ENCODE measurements around the gene SPOCK1.

The SPOCK1 gene

DNA sequence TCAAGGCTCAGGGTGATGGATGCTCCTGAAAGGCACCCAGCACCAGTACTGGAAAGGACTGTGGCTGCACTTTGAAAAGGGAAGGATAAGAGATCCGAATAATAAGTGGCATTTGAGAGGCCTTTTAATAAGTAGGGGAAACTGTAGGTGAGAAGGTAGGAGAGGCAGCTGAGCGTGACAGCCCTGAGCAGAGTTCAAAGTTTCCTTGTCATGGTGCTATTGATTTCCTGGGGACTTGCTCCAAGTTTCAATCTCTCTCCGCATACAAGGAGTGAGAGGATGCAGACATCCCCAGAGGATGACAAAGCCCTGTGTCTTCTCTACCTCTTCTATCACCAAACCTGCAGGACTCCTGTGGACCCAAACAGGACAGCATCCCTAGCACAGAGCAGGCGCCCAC lies 354.5 kb downstream of the SPOCK1 start:
- H3K9ac ChIP-seq (ENCODE audit: low read depth, low read length) = no peak overlapping the region
- H3K36me3 ChIP-seq (ENCODE audit: insufficient read depth, low read depth, low read length) = no peaks in the 10 kb centered on the region
- H3K4me1 ChIP-seq (ENCODE audit: insufficient read depth, low read length) = peaks cover 11% of the 10 kb centered on the region; the same call in 1 of the 2 replicates
- H3K4me3 ChIP-seq (ENCODE audit: low read length) = no peak overlapping the region
- H3K27ac ChIP-seq (ENCODE audit: low read length) = no peak overlapping the region
- no peaks in the 10 kb centered on the region for H3K9me3 ChIP-seq (ENCODE audit: insufficient read depth, low read depth, low read length)
- H3K27me3 ChIP-seq (ENCODE audit: insufficient read depth, low read length) = no peaks in the 10 kb centered on the region; the same call in 1 of the 2 replicates

DNA sequence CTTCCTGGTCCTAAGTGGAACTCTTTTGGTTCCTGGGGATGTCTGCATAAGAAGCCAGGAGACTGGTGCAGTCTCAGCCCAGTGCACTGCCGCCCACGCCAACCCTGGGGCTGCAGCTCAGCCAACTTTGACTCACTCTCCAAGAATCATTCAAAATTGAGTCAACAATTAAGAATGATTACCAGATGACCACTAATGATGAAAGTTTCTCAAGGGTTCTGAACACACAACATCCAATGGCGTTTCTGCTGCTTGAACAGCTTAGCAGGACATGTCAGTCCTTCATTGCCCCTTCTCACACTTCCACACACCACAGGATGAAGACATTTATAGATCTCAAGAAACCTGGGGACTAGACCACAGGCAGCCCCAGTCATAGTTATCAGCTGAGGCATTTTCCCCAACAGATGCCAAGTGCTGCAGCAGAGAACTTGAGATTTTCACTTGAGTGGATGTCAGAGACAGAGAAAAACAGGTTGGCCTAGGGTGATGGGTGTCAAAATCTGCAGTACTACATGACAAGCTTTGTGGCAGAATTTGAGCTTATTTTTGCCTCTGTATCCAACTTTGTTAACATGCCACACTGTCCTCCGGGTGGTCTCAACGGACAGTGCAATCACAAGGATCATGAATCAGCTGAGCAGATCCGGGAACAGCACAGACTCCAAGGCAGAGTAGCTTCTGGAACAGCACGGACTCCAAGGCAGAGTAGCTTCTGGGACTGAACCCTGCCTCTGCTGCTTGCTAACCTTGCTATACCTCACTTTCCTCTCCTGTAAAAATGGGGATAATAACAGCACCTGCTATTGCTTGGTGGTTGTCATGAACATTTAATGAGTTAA lies 356.1 kb downstream of the SPOCK1 start:
- H3K4me1 ChIP-seq (ENCODE audit: insufficient read depth, low read length) = peaks cover 9% of the 10 kb centered on the region; the same call in 1 of the 2 replicates
- H3K9me3 ChIP-seq (ENCODE audit: insufficient read depth, low read depth, low read length) = no peaks in the 10 kb centered on the region
- H3K4me3 ChIP-seq (ENCODE audit: low read length) = no peak overlapping the region
- H3K27me3 ChIP-seq (ENCODE audit: insufficient read depth, low read length) = no peaks in the 10 kb centered on the region; the same call in 1 of the 2 replicates
- H3K36me3 ChIP-seq (ENCODE audit: insufficient read depth, low read depth, low read length) = no peaks in the 10 kb centered on the region
- no peak overlapping the region for H3K9ac ChIP-seq (ENCODE audit: low read depth, low read length)
- H3K27ac ChIP-seq (ENCODE audit: low read length) = no peak overlapping the region

DNA sequence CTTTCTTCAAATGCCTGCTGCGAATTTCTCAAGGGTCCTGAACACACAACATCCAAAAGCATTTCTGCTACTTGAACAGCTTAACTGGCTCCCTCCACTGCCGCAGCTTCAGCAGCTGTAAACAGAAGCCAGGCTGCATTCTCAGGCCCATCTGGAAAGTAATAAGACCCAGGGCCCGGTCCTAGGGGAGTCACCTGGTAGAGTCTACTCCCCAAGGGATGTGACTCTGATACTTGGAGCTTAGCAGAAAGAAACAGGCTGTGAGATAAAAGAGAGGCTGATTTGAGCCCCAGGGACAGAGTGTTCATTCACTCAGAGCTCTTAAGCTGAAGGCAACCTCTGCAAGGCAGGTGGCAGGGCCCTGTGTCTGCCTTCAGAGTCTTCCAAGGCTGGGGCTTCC lies 356.8 kb downstream of the SPOCK1 start:
- Histone ChIP-seq H3K4me3 (ENCODE audit: low read length) (no peak overlapping the region), H3K9me3 (ENCODE audit: insufficient read depth, low read depth, low read length) (no peaks in the 10 kb centered on the region), H3K27ac (ENCODE audit: low read length) (no peak overlapping the region), H3K36me3 (ENCODE audit: insufficient read depth, low read depth, low read length) (no peaks in the 10 kb centered on the region), H3K4me1 (ENCODE audit: insufficient read depth, low read length) (peaks cover 8% of the 10 kb centered on the region; the same call in 1 of the 2 replicates), H3K27me3 (ENCODE audit: insufficient read depth, low read length) (no peaks in the 10 kb centered on the region; the same call in 1 of the 2 replicates), H3K9ac (ENCODE audit: low read depth, low read length) (no peak overlapping the region)

DNA sequence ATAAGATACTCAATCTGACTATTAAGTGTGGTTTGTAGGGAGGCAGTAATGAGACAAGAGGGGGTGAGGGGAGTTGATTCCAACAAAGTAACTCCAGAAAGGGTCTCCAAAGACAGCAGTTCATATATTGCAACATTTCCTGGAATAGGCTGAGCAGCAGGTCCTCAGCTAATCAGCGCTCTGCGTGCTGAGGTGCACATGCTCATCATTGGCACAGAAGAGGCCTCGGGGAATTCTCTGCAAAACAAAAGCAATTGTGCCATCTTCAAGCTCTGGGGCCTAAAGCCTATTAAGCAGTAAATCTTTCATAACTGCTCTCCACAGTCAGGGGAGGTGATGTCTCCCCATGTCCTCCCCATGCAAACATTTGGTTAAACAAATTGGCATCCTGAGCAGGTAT lies 357.3 kb downstream of the SPOCK1 start:
- H3K9ac ChIP-seq (ENCODE audit: low read depth, low read length) = no peak overlapping the region
- no peaks in the 10 kb centered on the region for H3K36me3 ChIP-seq (ENCODE audit: insufficient read depth, low read depth, low read length)
- H3K4me3 ChIP-seq (ENCODE audit: low read length) = no peak overlapping the region
- no peak overlapping the region for H3K27ac ChIP-seq (ENCODE audit: low read length)
- H3K27me3 ChIP-seq (ENCODE audit: insufficient read depth, low read length) = no peaks in the 10 kb centered on the region; the same call in 1 of the 2 replicates
- H3K4me1 ChIP-seq (ENCODE audit: insufficient read depth, low read length) = peaks cover 7% of the 10 kb centered on the region; the same call in 1 of the 2 replicates
- no peaks in the 10 kb centered on the region for H3K9me3 ChIP-seq (ENCODE audit: insufficient read depth, low read depth, low read length)

DNA sequence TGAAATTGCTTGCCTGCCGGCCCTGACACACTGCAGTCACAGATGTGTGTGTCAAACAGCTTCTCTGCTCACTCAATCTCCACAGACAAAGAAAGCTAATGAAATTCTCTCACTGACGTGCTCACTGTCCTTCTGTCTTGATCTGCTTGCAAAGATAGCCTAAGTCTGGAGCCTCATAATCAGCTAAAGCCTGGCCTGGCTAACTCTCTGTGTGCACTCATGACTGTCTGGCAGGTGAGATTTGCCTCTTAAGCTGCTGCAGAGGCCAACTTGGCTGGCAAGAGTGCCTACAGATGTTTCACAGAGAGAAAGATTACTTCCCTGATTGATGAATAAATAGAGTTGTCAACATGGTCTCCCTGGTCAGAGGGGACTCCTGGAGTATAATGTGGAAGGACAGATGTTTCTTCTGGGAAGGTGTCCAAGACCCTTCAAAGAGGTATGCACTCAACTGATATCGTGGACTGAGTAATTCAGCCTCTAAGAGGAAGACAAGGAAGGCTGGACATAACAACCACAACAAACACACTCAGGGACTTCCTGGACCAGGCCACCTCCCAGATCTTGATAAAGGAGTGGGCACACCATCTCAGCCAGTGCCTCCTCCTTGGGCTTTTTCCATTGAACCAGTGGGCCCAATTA lies 362.0 kb downstream of the SPOCK1 start:
- H3K9ac ChIP-seq (ENCODE audit: low read depth, low read length) = no peak overlapping the region
- no peaks in the 10 kb centered on the region for H3K9me3 ChIP-seq (ENCODE audit: insufficient read depth, low read depth, low read length)
- no peaks in the 10 kb centered on the region for H3K36me3 ChIP-seq (ENCODE audit: insufficient read depth, low read depth, low read length)
- no peak overlapping the region for H3K27ac ChIP-seq (ENCODE audit: low read length)
- H3K4me1 ChIP-seq (ENCODE audit: insufficient read depth, low read length) = no peaks in the 10 kb centered on the region; the same call in 1 of the 2 replicates
- H3K27me3 ChIP-seq (ENCODE audit: insufficient read depth, low read length) = no peaks in the 10 kb centered on the region
- no peak overlapping the region for H3K4me3 ChIP-seq (ENCODE audit: low read length)

DNA sequence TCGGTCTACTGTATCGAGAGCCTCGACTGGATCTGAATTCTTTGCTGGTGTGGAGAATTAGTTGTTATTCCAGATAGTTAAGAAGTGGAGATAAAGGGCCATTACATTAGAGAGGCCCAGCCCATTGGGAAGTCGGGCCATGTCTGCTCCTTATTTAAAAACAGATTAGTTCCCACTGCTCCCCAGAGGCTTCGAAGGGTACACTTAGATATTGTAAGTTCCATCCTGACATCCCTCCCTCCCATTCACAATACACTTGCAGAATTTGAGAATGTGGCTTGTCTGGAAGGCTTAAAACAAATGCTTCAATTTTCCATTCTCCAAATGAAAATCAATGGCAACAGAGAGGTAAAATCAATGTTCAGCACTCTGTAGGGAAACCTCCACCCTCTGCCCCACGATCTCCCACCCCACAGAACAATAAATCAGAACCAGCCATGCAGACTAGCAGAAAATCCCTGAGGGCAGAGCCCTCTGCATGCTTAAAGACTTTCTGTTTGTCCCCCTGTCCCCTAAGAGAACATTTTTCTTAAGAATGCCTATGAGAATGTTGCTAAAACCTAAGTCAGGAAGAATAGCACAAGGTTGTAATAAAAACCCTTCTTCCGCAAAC lies 364.1 kb downstream of the SPOCK1 start:
- H3K27me3 ChIP-seq (ENCODE audit: insufficient read depth, low read length) = no peaks in the 10 kb centered on the region
- H3K36me3 ChIP-seq (ENCODE audit: insufficient read depth, low read depth, low read length) = no peaks in the 10 kb centered on the region
- H3K9ac ChIP-seq (ENCODE audit: low read depth, low read length) = no peak overlapping the region
- H3K9me3 ChIP-seq (ENCODE audit: insufficient read depth, low read depth, low read length) = no peaks in the 10 kb centered on the region
- H3K4me3 ChIP-seq (ENCODE audit: low read length) = no peak overlapping the region
- no peak overlapping the region for H3K27ac ChIP-seq (ENCODE audit: low read length)
- no peaks in the 10 kb centered on the region; the same call in 1 of the 2 replicates for H3K4me1 ChIP-seq (ENCODE audit: insufficient read depth, low read length)

DNA sequence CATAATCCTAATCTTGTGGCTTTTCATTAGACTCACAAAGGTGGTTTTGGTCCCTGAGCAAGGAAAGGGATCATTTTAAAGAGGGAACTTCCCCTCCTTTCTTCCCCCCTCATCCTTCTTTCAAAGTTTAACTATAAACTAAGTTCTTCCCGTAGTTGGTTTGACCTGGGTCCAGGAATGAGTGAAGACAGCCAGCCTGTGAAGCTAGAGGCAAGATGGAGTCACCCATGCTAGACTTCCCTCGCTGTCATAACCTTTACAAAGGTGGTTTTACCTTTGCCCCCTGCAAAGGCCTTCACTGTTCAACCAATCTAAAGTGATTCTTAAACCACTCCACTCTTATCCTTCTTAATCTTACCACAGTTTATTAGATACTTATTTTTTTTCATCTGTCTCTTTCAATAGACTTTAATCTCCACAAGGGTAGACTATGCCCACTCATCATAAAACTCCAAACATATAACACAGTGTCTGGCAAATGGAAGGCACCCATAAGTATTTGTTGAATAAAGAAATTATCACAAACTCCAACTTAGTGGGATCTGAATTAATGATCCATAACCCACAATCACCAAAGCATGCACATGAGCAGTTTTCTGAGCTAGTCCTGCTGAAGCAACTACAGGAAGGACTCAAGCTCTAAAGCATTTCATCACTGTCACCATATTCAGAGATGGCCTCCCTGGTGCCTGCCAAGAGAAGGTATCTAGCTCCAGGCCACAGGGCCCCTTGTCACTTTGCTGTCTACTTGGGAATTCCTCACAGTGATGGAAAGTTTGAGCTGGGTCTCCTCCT lies 369.0 kb downstream of the SPOCK1 start:
- Histone ChIP-seq H3K36me3 (ENCODE audit: insufficient read depth, low read depth, low read length) (no peaks in the 10 kb centered on the region), H3K27ac (ENCODE audit: low read length) (no peak overlapping the region), H3K4me3 (ENCODE audit: low read length) (no peak overlapping the region), H3K27me3 (ENCODE audit: insufficient read depth, low read length) (no peaks in the 10 kb centered on the region), H3K9ac (ENCODE audit: low read depth, low read length) (no peak overlapping the region), H3K9me3 (ENCODE audit: insufficient read depth, low read depth, low read length) (peaks cover 7% of the 10 kb centered on the region; the same call in 1 of the 2 replicates), H3K4me1 (ENCODE audit: insufficient read depth, low read length) (no peaks in the 10 kb centered on the region)

DNA sequence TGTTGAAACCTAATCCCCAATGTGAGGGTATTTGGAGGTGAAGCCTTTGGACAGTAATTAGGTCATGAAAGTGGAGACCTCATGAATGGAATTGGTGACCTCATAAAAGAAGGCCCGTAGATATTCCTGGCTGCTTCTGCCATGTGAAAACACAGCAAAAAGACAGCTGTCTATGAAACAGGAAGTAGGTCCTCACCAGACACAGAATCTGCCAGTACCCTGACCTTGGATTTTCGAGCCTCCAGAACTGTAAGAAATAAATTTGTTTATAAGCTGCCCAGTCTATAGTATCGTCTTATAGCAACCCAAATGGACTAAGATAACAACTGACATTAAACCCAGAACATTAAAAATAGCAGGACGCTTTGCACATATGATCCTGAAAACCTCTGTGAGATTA lies 371.1 kb downstream of the SPOCK1 start:
- Histone ChIP-seq H3K9me3 (ENCODE audit: insufficient read depth, low read depth, low read length) (peaks cover 7% of the 10 kb centered on the region; the same call in 1 of the 2 replicates), H3K4me1 (ENCODE audit: insufficient read depth, low read length) (no peaks in the 10 kb centered on the region), H3K36me3 (ENCODE audit: insufficient read depth, low read depth, low read length) (no peaks in the 10 kb centered on the region), H3K27ac (ENCODE audit: low read length) (no peak overlapping the region), H3K4me3 (ENCODE audit: low read length) (no peak overlapping the region), H3K9ac (ENCODE audit: low read depth, low read length) (no peak overlapping the region), H3K27me3 (ENCODE audit: insufficient read depth, low read length) (no peaks in the 10 kb centered on the region)

DNA sequence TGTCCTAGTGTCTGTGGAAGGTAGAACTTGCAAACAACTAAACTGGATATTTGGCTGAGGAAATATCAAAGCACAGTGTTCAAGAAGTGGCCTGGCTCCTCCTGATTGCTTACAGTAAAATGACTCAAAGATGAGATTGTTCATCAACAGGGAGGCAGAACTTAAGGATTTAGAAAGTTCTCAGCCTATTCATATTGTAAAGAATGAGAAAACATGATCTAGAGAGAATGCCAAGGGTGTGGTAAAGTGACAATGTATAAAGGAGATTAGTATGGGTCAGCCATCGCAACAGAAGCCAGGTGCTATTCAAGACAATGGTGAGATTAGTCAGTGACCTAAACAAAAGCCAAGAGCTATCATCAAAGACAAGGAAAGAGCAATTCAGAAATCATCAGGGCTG lies 372.3 kb downstream of the SPOCK1 start:
- no peaks in the 10 kb centered on the region for H3K36me3 ChIP-seq (ENCODE audit: insufficient read depth, low read depth, low read length)
- no peak overlapping the region for H3K9ac ChIP-seq (ENCODE audit: low read depth, low read length)

DNA sequence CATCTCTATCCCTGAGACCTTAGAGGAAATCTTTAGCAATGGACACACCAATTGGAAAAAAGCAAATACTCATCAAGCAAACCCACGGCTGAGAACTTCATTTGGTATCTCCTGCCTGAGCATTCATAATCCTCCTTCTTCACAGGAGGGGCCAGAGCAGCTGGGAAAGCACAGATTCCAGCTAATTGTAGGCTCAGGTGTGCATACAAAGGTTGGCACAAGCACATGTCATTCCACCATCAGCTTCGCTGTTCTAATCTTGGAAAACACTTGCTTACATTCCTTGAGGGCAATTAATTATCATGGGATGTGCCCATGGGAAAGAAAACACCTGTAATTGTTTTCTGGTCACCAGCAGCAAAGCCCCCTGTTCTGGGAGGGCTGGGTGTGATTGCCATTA lies 376.6 kb downstream of the SPOCK1 start:
- Histone ChIP-seq H3K27me3 (ENCODE audit: insufficient read depth, low read length) (no peaks in the 10 kb centered on the region), H3K36me3 (ENCODE audit: insufficient read depth, low read depth, low read length) (no peaks in the 10 kb centered on the region), H3K9ac (ENCODE audit: low read depth, low read length) (no peak overlapping the region), H3K4me1 (ENCODE audit: insufficient read depth, low read length) (no peaks in the 10 kb centered on the region), H3K27ac (ENCODE audit: low read length) (no peak overlapping the region), H3K9me3 (ENCODE audit: insufficient read depth, low read depth, low read length) (no peaks in the 10 kb centered on the region), H3K4me3 (ENCODE audit: low read length) (no peak overlapping the region)

More for the DNA sequence above, 372.3 kb downstream of the SPOCK1 start:
- no peaks in the 10 kb centered on the region for H3K4me1 ChIP-seq (ENCODE audit: insufficient read depth, low read length)
- no peak overlapping the region for H3K4me3 ChIP-seq (ENCODE audit: low read length)
- H3K9me3 ChIP-seq (ENCODE audit: insufficient read depth, low read depth, low read length) = peaks cover 7% of the 10 kb centered on the region; the same call in 1 of the 2 replicates
- no peak overlapping the region for H3K27ac ChIP-seq (ENCODE audit: low read length)
- no peaks in the 10 kb centered on the region for H3K27me3 ChIP-seq (ENCODE audit: insufficient read depth, low read length)

DNA sequence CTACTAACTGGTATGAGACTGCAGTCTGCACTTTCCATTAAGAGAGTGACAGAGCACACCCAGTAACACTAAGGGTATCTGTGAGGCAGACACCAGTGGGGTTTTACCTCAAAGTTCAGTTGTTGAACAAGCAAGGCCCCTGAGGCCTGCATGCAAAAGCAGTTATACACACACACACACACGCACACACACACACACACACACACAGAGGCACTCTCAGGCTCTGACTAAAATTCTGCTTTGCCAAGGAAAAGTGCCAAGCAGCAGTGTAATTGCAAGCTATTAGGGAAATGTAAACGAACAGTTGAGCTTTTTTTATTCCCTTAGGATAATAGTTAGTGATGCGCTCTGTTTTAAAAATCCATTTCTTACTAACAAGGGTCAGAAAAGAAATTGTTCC lies 377.1 kb downstream of the SPOCK1 start:
- Histone ChIP-seq H3K9ac (ENCODE audit: low read depth, low read length) (no peak overlapping the region), H3K27me3 (ENCODE audit: insufficient read depth, low read length) (no peaks in the 10 kb centered on the region), H3K4me3 (ENCODE audit: low read length) (no peak overlapping the region), H3K4me1 (ENCODE audit: insufficient read depth, low read length) (no peaks in the 10 kb centered on the region), H3K36me3 (ENCODE audit: insufficient read depth, low read depth, low read length) (no peaks in the 10 kb centered on the region), H3K27ac (ENCODE audit: low read length) (no peak overlapping the region), H3K9me3 (ENCODE audit: insufficient read depth, low read depth, low read length) (no peaks in the 10 kb centered on the region)

All from iPS-20b (cell line).